CD4-positive, CD25-positive, alpha-beta regulatory T cell (primary cell): ENCODE data around the gene ADAM8. TPM values are rescaled to one million over a fixed set of nuclear protein-coding genes. Genes with fewer than 3 reads are reported as not detected.

ENCODE experiments used
- ATAC-seq, 2 donors: fragments of 150-1000 bp; cut with Tn5 transposase; one replicate each; pipeline ENCODE4 v1.10.0; 2021; ENCODE audit warnings: low read depth in 2 of 2, moderate number of reproducible peaks in 2 of 2, moderate library complexity in 1 of 2
- DNase-seq, 3 donors: peaks; one replicate each; pipeline versions ENCODE4 v3.0.0 to v3.0.0-alpha.2; 2012 to 2022; ENCODE audit warnings: mixed read lengths in 1 of 3
- H3K27ac ChIP-seq: one replicate; pipeline ENCODE4 v1.7.0; 2013; ENCODE audit warnings: mild to moderate bottlenecking, low read length; ENCODE audit not compliant: insufficient read depth, poor library complexity, severe bottlenecking
- H3K27me3 ChIP-seq: one replicate; pipeline ENCODE4 v1.7.0; 2013; ENCODE audit warnings: low read length; ENCODE audit not compliant: control insufficient read depth, insufficient read depth
- H3K36me3 ChIP-seq: one replicate; pipeline ENCODE4 v1.7.0; 2013; ENCODE audit warnings: mild to moderate bottlenecking, low read length, moderate library complexity; ENCODE audit not compliant: control insufficient read depth, insufficient read depth
- H3K4me1 ChIP-seq: 2 replicates; pipeline ENCODE4 v1.7.0; 2013; ENCODE audit warnings: mild to moderate bottlenecking, low read length; ENCODE audit not compliant: insufficient read depth, control insufficient read depth, poor library complexity, severe bottlenecking
- H3K4me3 ChIP-seq: one replicate; pipeline ENCODE4 v1.7.0; 2013; ENCODE audit warnings: low read depth, mild to moderate bottlenecking, low read length, moderate library complexity
- H3K9me3 ChIP-seq, 2 experiments: 1 replicate in 1 of 2; 2 replicates in 1 of 2; pipeline ENCODE4 v1.7.0; 2013; ENCODE audit warnings: low read length in 2 of 2, mild to moderate bottlenecking in 1 of 2, moderate library complexity in 1 of 2; ENCODE audit not compliant: control insufficient read depth in 2 of 2
- H3K27ac Mint-ChIP-seq, 3 donors: one replicate each; pipeline ENCODE4 v1.8.0; 2020 to 2022; ENCODE audit warnings: mild to moderate bottlenecking in 3 of 3, mixed read lengths in 3 of 3, moderate library complexity in 2 of 3
- H3K27me3 Mint-ChIP-seq: one replicate; pipeline ENCODE4 v1.8.0; 2022; ENCODE audit warnings: mild to moderate bottlenecking, mixed read lengths
- H3K36me3 Mint-ChIP-seq: one replicate; pipeline ENCODE4 v1.8.0; 2020; ENCODE audit warnings: mixed read lengths
- H3K4me1 Mint-ChIP-seq, 4 donors: one replicate each; pipeline ENCODE4 v1.8.0; 2020 to 2022; ENCODE audit warnings: mixed read lengths in 4 of 4, mild to moderate bottlenecking in 1 of 4
- H3K4me3 Mint-ChIP-seq, 4 donors: one replicate each; pipeline ENCODE4 v1.8.0; 2020 to 2022; ENCODE audit warnings: mild to moderate bottlenecking in 4 of 4, mixed read lengths in 4 of 4, moderate library complexity in 3 of 4
- H3K9me3 Mint-ChIP-seq, 7 donors: one replicate each; pipeline ENCODE4 v1.8.0; 2020 to 2022; ENCODE audit warnings: mixed read lengths in 7 of 7, mild to moderate bottlenecking in 3 of 7, moderate library complexity in 2 of 7
- polyA plus RNA-seq, 4 donors: library from polyadenylated mRNA; unstranded; fragments of 300-500 nt; fragmentation: Illumina TruSeq; gene quantifications; one replicate each; pipeline ENCODE4 v1.2.3, GENCODE V29; 2021
- total RNA-seq: library from RNA; stranded (reverse); gene quantifications from one replicate; pipeline ENCODE4 v1.2.3, GENCODE V29; 2022

Gene ADAM8
- total and polyA plus RNA-seq, 5 donors from 2014 or later: 33.4 to 148 (median 54.3) TPM

GRCh38 chr10:133218891-133219290 is 57.8 kb downstream of the ADAM8 start:
- Mint-ChIP-seq H3K36me3 (no peaks in the 10 kb centered on the region), H3K27me3 (peaks cover 11% of the 10 kb centered on the region), H3K4me3 (no peak overlapping the region), H3K9me3 (no peaks in the 10 kb centered on the region), H3K4me1 (no peaks in the 10 kb centered on the region), H3K27ac (no peak overlapping the region)
- H3K4me1 ChIP-seq: no peaks in the 10 kb centered on the region
- no peak overlapping the region for H3K27ac ChIP-seq
- H3K4me3 ChIP-seq: no peak overlapping the region
- H3K36me3 ChIP-seq: no peaks in the 10 kb centered on the region
- DNase-seq (no peak), ATAC-seq (no peak)
- H3K27me3 ChIP-seq: no peaks in the 10 kb centered on the region
- H3K9me3 ChIP-seq: no peaks in the 10 kb centered on the region

- Mint-ChIP-seq H3K36me3 (no peaks in the 10 kb centered on the region), H3K4me1 (no peaks in the 10 kb centered on the region), H3K27me3 (peaks cover 11% of the 10 kb centered on the region), H3K9me3 (no peaks in the 10 kb centered on the region), H3K27ac (no peak overlapping the region), H3K4me3 (no peak overlapping the region)
- Histone ChIP-seq H3K27me3 (no peaks in the 10 kb centered on the region), H3K4me1 (no peaks in the 10 kb centered on the region), H3K27ac (no peak overlapping the region), H3K4me3 (no peak overlapping the region), H3K36me3 (no peaks in the 10 kb centered on the region), H3K9me3 (no peaks in the 10 kb centered on the region)
- DNase-seq (no peak), ATAC-seq (no peak)
Observed at GRCh38 chr10:133217800-133218589, 58.7 kb downstream of the ADAM8 start.

- no peaks in the 10 kb centered on the region for H3K9me3 ChIP-seq
- H3K4me1 ChIP-seq: no peaks in the 10 kb centered on the region
- no peaks in the 10 kb centered on the region for H3K4me1 Mint-ChIP-seq
- H3K4me3 Mint-ChIP-seq: no peak overlapping the region
- H3K4me3 ChIP-seq: no peak overlapping the region
- H3K27ac ChIP-seq: no peak overlapping the region
- ATAC-seq (no peak), DNase-seq (no peak)
- no peaks in the 10 kb centered on the region for H3K36me3 Mint-ChIP-seq
- H3K36me3 ChIP-seq: no peaks in the 10 kb centered on the region
- no peak overlapping the region for H3K27ac Mint-ChIP-seq
- no peaks in the 10 kb centered on the region for H3K9me3 Mint-ChIP-seq
- H3K27me3 ChIP-seq: no peaks in the 10 kb centered on the region
- H3K27me3 Mint-ChIP-seq: peaks cover 11% of the 10 kb centered on the region
Observed at GRCh38 chr10:133216776-133217175, 59.9 kb downstream of the ADAM8 start.

GRCh38 chr10:133215586-133215985 is 61.1 kb downstream of the ADAM8 start:
- ATAC-seq (no peak), DNase-seq (no peak)
- Mint-ChIP-seq H3K36me3 (no peaks in the 10 kb centered on the region), H3K9me3 (no peaks in the 10 kb centered on the region), H3K27me3 (peaks cover 11% of the 10 kb centered on the region), H3K4me3 (no peak overlapping the region), H3K4me1 (no peaks in the 10 kb centered on the region), H3K27ac (peak overlapping the region in 1 of 3 donors; percentile 25)
- Histone ChIP-seq H3K27ac (no peak overlapping the region), H3K36me3 (no peaks in the 10 kb centered on the region), H3K27me3 (no peaks in the 10 kb centered on the region), H3K4me3 (no peak overlapping the region), H3K9me3 (no peaks in the 10 kb centered on the region), H3K4me1 (no peaks in the 10 kb centered on the region)

- Histone ChIP-seq H3K4me1 (no peaks in the 10 kb centered on the region), H3K36me3 (no peaks in the 10 kb centered on the region), H3K27ac (no peak overlapping the region), H3K27me3 (no peaks in the 10 kb centered on the region), H3K4me3 (no peak overlapping the region), H3K9me3 (no peaks in the 10 kb centered on the region)
- no peaks in the 10 kb centered on the region for H3K36me3 Mint-ChIP-seq
- DNase-seq: no peak
- no peak overlapping the region for H3K4me3 Mint-ChIP-seq
- H3K9me3 Mint-ChIP-seq: no peaks in the 10 kb centered on the region
- no peak overlapping the region for H3K27ac Mint-ChIP-seq
- no peaks in the 10 kb centered on the region for H3K4me1 Mint-ChIP-seq
- no peak for ATAC-seq
- peaks cover 11% of the 10 kb centered on the region for H3K27me3 Mint-ChIP-seq
Observed at GRCh38 chr10:133214468-133215410, 61.9 kb downstream of the ADAM8 start.

GRCh38 chr10:133213641-133214467 is 62.8 kb downstream of the ADAM8 start:
- no peak overlapping the region for H3K4me3 ChIP-seq
- Mint-ChIP-seq H3K27me3 (peaks cover 11% of the 10 kb centered on the region), H3K27ac (no peak overlapping the region), H3K4me1 (no peaks in the 10 kb centered on the region), H3K9me3 (no peaks in the 10 kb centered on the region), H3K36me3 (no peaks in the 10 kb centered on the region), H3K4me3 (no peak overlapping the region)
- no peak for ATAC-seq
- H3K27ac ChIP-seq: no peak overlapping the region
- H3K36me3 ChIP-seq: no peaks in the 10 kb centered on the region
- no peaks in the 10 kb centered on the region for H3K9me3 ChIP-seq
- no peak for DNase-seq
- no peaks in the 10 kb centered on the region for H3K4me1 ChIP-seq
- H3K27me3 ChIP-seq: no peaks in the 10 kb centered on the region

GRCh38 chr10:133212853-133213494 is 63.7 kb downstream of the ADAM8 start:
- Histone ChIP-seq H3K4me1 (no peaks in the 10 kb centered on the region), H3K27ac (no peak overlapping the region), H3K9me3 (no peaks in the 10 kb centered on the region), H3K4me3 (no peak overlapping the region), H3K36me3 (no peaks in the 10 kb centered on the region), H3K27me3 (no peaks in the 10 kb centered on the region)
- Mint-ChIP-seq H3K9me3 (no peaks in the 10 kb centered on the region), H3K27ac (no peak overlapping the region), H3K4me3 (no peak overlapping the region), H3K36me3 (no peaks in the 10 kb centered on the region), H3K27me3 (peaks cover 11% of the 10 kb centered on the region), H3K4me1 (no peaks in the 10 kb centered on the region)
- DNase-seq (no peak), ATAC-seq (no peak)
